GM12872 (cell line): Measurements from ENCODE around the gene SDHA.

ENCODE experiments used
- CTCF ChIP-seq: IDR thresholded peaks from 3 replicates; pipeline ENCODE4 v1.5.1; 2011; ENCODE audit warnings: low read depth, mild to moderate bottlenecking, low read length, moderate library complexity; ENCODE audit not compliant: insufficient read depth

The SDHA gene

GRCh38 chr5:217494-218456 lies at the start of gene SDHA, which contains the start of gene CCDC127:
SDHA (plus strand) TSS chr5:218320; CDS start chr5:218356, 36 bp downstream.
CCDC127 (minus strand) TSS chr5:218153; CDS start chr5:216849, 1,304 bp downstream.
- peak; percentile 37; the same call in 2 of the 3 replicates for TF ChIP-seq CTCF

- no peak for TF ChIP-seq CTCF
Measured at GRCh38 chr5:169071-169727, 48.9 kb upstream of the SDHA start.

- no peak for TF ChIP-seq CTCF
Measured at GRCh38 chr5:169728-170094, 48.4 kb upstream of the SDHA start.

GRCh38 chr5:170971-171800 lies 46.9 kb upstream of the SDHA start:
- TF ChIP-seq CTCF, result no peak

- TF ChIP-seq CTCF, result no peak
Measured at GRCh38 chr5:171801-172331, 46.3 kb upstream of the SDHA start.

GRCh38 chr5:172421-172820 lies 45.7 kb upstream of the SDHA start:
- no peak for TF ChIP-seq CTCF
